ENCODE results near the gene GAS2L2.

GRCh38 chr17:35766489-35766877 is 13.4 kb upstream of the GAS2L2 start:
- TF ChIP-seq CTCF (IDR thresholded peaks at IDR 0.05) (no peak), EP300 (IDR thresholded peaks at IDR 0.05) (no peak), POLR2A (IDR thresholded peaks at IDR 0.05) (no peak)

Data from tibial nerve (tissue), 4 donors.